ENCODE results near the gene SCP2.

GRCh38 chr1:52996653-52997052 lies 69.6 kb downstream of the SCP2 start:
- TF ChIP-seq CTCF (IDR thresholded peaks at IDR 0.05; ENCODE audit: borderline replicate concordance, extremely low read depth, low read length, poor library complexity, severe bottlenecking): no peak
- no peak for TF ChIP-seq EZH2 (IDR thresholded peaks at IDR 0.05; ENCODE audit: borderline replicate concordance, low read depth, low read length, severe bottlenecking)

Measured in DND-41 (cell line).